Loucy (cell line): Measurements from ENCODE around the gene MYBL2.

Source experiments
- H2AFZ ChIP-seq: fragments of 200-600 bp; sonication (generic); 2 replicates; pipeline ENCODE4 v1.6.0; 2016; ENCODE audit warnings: antibody characterized with exemption, mild to moderate bottlenecking, low read length, moderate library complexity
- H3F3A ChIP-seq: fragments of 200-600 bp; 2 replicates; pipeline ENCODE4 v1.6.0; 2016; ENCODE audit warnings: antibody characterized with exemption, low read depth, mild to moderate bottlenecking
- H3K27me3 ChIP-seq: fragments of 200-600 bp; sonication (generic); 2 replicates; pipeline ENCODE4 v1.6.1; 2014; ENCODE audit warnings: low read length, mild to moderate bottlenecking; ENCODE audit not compliant: insufficient read depth, poor library complexity, severe bottlenecking
- H3K36me3 ChIP-seq: fragments of 200-600 bp; sonication (generic); 2 replicates; pipeline ENCODE4 v1.6.1; 2016; ENCODE audit warnings: low read length; ENCODE audit not compliant: insufficient read depth
- H3K4me1 ChIP-seq: fragments of 200-600 bp; sonication (generic); 2 replicates; pipeline ENCODE4 v1.5.1; 2014; ENCODE audit warnings: low read length, mild to moderate bottlenecking; ENCODE audit not compliant: insufficient read depth, poor library complexity, severe bottlenecking
- H3K4me2 ChIP-seq: fragments of 200-600 bp; sonication (generic); 2 replicates; pipeline ENCODE4 v1.6.0; 2014; ENCODE audit warnings: antibody characterized with exemption, low read length, low read depth, mild to moderate bottlenecking; ENCODE audit not compliant: poor library complexity, severe bottlenecking
- H3K4me3 ChIP-seq: fragments of 200-600 bp; sonication (generic); 2 replicates; pipeline ENCODE4 v1.5.1; 2014; ENCODE audit warnings: low read length, mild to moderate bottlenecking, mixed read lengths; ENCODE audit not compliant: poor library complexity, severe bottlenecking
- H3K79me2 ChIP-seq: fragments of 200-600 bp; sonication (generic); 2 replicates; pipeline ENCODE4 v1.6.1; 2014; ENCODE audit warnings: low read length; ENCODE audit not compliant: insufficient read depth
- H3K9ac ChIP-seq: fragments of 200-600 bp; sonication (generic); 2 replicates; pipeline ENCODE4 v1.6.0; 2014; ENCODE audit warnings: mild to moderate bottlenecking, low read depth, low read length, moderate library complexity; ENCODE audit not compliant: poor library complexity, severe bottlenecking
- H3K9me2 ChIP-seq: fragments of 200-600 bp; sonication (generic); replicated peaks from 2 replicates; pipeline ENCODE4 v1.6.1; 2016; ENCODE audit warnings: low read depth, low read length, mixed read lengths
- H3K9me3 ChIP-seq: fragments of 200-600 bp; sonication (generic); 2 replicates; pipeline ENCODE4 v1.6.1; 2014; ENCODE audit warnings: mild to moderate bottlenecking, antibody characterized with exemption, low read length, low read depth; ENCODE audit not compliant: insufficient read depth
- H4K20me1 ChIP-seq: fragments of 200-600 bp; sonication (generic); 2 replicates; pipeline ENCODE4 v1.6.0; 2014; ENCODE audit warnings: antibody characterized with exemption, low read length, mild to moderate bottlenecking; ENCODE audit not compliant: insufficient read depth, poor library complexity, severe bottlenecking
- CTCF ChIP-seq: fragments of 200-600 bp; sonication (generic); conservative IDR thresholded peaks from 2 replicates; pipeline ENCODE4 v1.5.1; 2014; ENCODE audit warnings: mild to moderate bottlenecking, antibody characterized with exemption, low read length
- EZH2phosphoT487 ChIP-seq: fragments of 200-600 bp; IDR thresholded peaks from 2 replicates; pipeline ENCODE4 v1.6.1; 2018; ENCODE audit warnings: antibody characterized with exemption, mild to moderate bottlenecking, moderate library complexity, borderline replicate concordance

Gene MYBL2

GRCh38 chr20:43723186-43723585 lies 56.3 kb downstream of the MYBL2 start:
- no peak overlapping the region for H3K4me2 ChIP-seq
- TF ChIP-seq CTCF (no peak), EZH2phosphoT487 (no peak)
- H3K4me1 ChIP-seq = no peaks in the 10 kb centered on the region
- H3K4me3 ChIP-seq = no peak overlapping the region
- no peaks in the 10 kb centered on the region for H3K9me2 ChIP-seq
- no peaks in the 10 kb centered on the region for H3F3A ChIP-seq
- no peak overlapping the region for H3K9ac ChIP-seq
- H3K9me3 ChIP-seq = no peaks in the 10 kb centered on the region
- H3K36me3 ChIP-seq = no peaks in the 10 kb centered on the region
- H3K79me2 ChIP-seq = no peaks in the 10 kb centered on the region
- no peak overlapping the region for H2AFZ ChIP-seq
- no peaks in the 10 kb centered on the region for H3K27me3 ChIP-seq
- H4K20me1 ChIP-seq = no peaks in the 10 kb centered on the region

- H3K27me3 ChIP-seq = no peaks in the 10 kb centered on the region
- H4K20me1 ChIP-seq = no peaks in the 10 kb centered on the region
- H3K4me3 ChIP-seq = no peak overlapping the region
- H3K9me3 ChIP-seq = no peaks in the 10 kb centered on the region
- H3K4me1 ChIP-seq = no peaks in the 10 kb centered on the region
- no peak overlapping the region for H3K4me2 ChIP-seq
- H3K9me2 ChIP-seq = no peaks in the 10 kb centered on the region
- no peaks in the 10 kb centered on the region for H3K79me2 ChIP-seq
- no peak for TF ChIP-seq EZH2phosphoT487
- TF ChIP-seq CTCF = no peak
- H3K9ac ChIP-seq = no peak overlapping the region
- no peak overlapping the region for H2AFZ ChIP-seq
- no peaks in the 10 kb centered on the region for H3K36me3 ChIP-seq
- H3F3A ChIP-seq = no peaks in the 10 kb centered on the region
Observed at GRCh38 chr20:43723735-43724134, 56.8 kb downstream of the MYBL2 start.

- TF ChIP-seq CTCF = no peak
- TF ChIP-seq EZH2phosphoT487 = no peak
- H3K9me2 ChIP-seq = no peaks in the 10 kb centered on the region
- H3K9me3 ChIP-seq = no peaks in the 10 kb centered on the region
- H3K36me3 ChIP-seq = no peaks in the 10 kb centered on the region
- no peak overlapping the region for H2AFZ ChIP-seq
- H3K4me1 ChIP-seq = no peaks in the 10 kb centered on the region
- no peaks in the 10 kb centered on the region for H3K79me2 ChIP-seq
- no peak overlapping the region for H3K4me2 ChIP-seq
- no peak overlapping the region for H3K9ac ChIP-seq
- no peaks in the 10 kb centered on the region for H3F3A ChIP-seq
- H4K20me1 ChIP-seq = no peaks in the 10 kb centered on the region
- H3K27me3 ChIP-seq = no peaks in the 10 kb centered on the region
- H3K4me3 ChIP-seq = no peak overlapping the region
Observed at GRCh38 chr20:43724383-43724782, 57.5 kb downstream of the MYBL2 start.
